ENCODE data around the gene PITX3.

PITX3 gene

GRCh38 chr10:102211615-102212299, 29.6 kb downstream of the PITX3 start:
- CTCF ChIA-PET = interaction anchor here (0.6 to 1.1 kb wide), 3 partner anchors 12 to 42 kb away, joined by 3 to 5 read pairs (median 4); no protein-coding TSS in a partner anchor
- Histone ChIP-seq H3K4me1 (ENCODE audit: control insufficient read depth, insufficient read depth, low read length) (0 out of 2 replicates have a peak, but pooled peaks cover 2% of the 10 kb centered on the region), H3K4me3 (ENCODE audit: low read depth, low read length) (no peak overlapping the region), H3K27ac (ENCODE audit: extremely low read depth, low read depth, low read length) (no peak overlapping the region), H3K36me3 (ENCODE audit: control insufficient read depth in 2 of 2, insufficient read depth in 1 of 2, low read length in 2 of 2) (no peaks in the 10 kb centered on the region), H3K9me3 (ENCODE audit: control insufficient read depth, insufficient read depth, low read depth, low read length) (no peaks in the 10 kb centered on the region)
- POLR2A ChIA-PET = no interaction called here
- TF ChIP-seq ZNF596 (tag by site-specific recombination; IDR thresholded peaks at IDR 0.05) (no peak), ZNF146 (tag by site-specific recombination; IDR thresholded peaks at IDR 0.05) (0 out of 2 replicates have a peak, but pooled peaks have one; percentile 30), OSR2 (tag by site-specific recombination; IDR thresholded peaks at IDR 0.05) (no peak)

DNA sequence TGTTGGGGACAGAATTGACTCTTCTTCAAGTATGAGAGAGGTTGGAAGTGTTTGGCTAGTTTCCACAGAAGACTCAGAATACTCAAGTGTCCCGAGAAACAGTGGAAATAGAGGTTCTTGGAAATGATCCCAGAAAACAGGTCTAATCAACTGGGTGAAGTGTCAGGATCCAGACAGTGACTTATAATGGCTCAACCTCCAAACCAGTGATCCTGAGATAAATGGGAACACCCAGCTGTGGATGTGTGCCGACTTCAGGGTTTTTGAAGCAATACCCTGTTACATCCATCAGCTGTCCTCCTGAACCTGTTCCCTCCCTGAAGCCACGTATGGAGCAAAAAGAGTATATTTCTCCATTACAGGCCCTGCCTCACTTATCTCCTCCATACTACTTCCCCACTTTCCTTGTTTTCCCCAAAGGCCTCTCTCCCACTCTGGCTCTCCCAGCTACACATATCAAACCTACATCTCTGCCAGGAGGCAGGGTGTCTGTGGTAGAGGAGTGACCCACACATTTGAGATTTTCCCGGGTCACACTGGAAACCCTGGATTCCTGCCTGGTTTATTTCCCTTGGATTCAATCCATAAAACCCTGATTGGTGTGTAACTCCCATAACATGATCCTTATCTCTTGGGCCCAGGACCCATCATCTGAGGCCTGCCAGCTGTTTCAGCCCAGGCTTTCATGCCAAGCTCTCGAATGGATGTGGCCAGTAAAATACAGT, 32.8 kb downstream of the PITX3 start:
- ChIA-PET CTCF (interaction anchor here (0.6 to 2.5 kb wide), 7 partner anchors 21 to 588 kb away, joined by 3 to 12 read pairs (median 3); no protein-coding TSS in a partner anchor), POLR2A (no interaction called here)
- H3K9me3 ChIP-seq (ENCODE audit: control insufficient read depth, insufficient read depth, low read depth, low read length) = no peaks in the 10 kb centered on the region
- H3K4me1 ChIP-seq (ENCODE audit: control insufficient read depth, insufficient read depth, low read length) = 0 out of 2 replicates have a peak, but pooled peaks cover 2% of the 10 kb centered on the region
- no peak overlapping the region for H3K4me3 ChIP-seq (ENCODE audit: low read depth, low read length)
- TF ChIP-seq KLF1 (tag by site-specific recombination; IDR thresholded peaks at IDR 0.05) (no peak), ZNF600 (tag by site-specific recombination; IDR thresholded peaks at IDR 0.05) (no peak), ZIC2 (tag by site-specific recombination; IDR thresholded peaks at IDR 0.05) (no peak), ZNF664 (tag by site-specific recombination; IDR thresholded peaks at IDR 0.05) (no peak), KLF7 (tag by site-specific recombination; IDR thresholded peaks at IDR 0.05; ENCODE audit: borderline replicate concordance) (no peak), ZBTB11 (tag by site-specific recombination; conservative IDR thresholded peaks at IDR 0.05; ENCODE audit: low read depth) (no peak), ZNF175 (tag by site-specific recombination; IDR thresholded peaks at IDR 0.05) (no peak), ZBTB20 (tag by site-specific recombination; IDR thresholded peaks at IDR 0.05) (peak; percentile 73), AEBP2 (tag by site-specific recombination; IDR thresholded peaks at IDR 0.05; ENCODE audit: borderline replicate concordance) (no peak), ZNF23 (tag by site-specific recombination; IDR thresholded peaks at IDR 0.05; ENCODE audit: borderline replicate concordance) (no peak), SP7 (tag by site-specific recombination; IDR thresholded peaks at IDR 0.05) (no peak), ZNF433 (tag by site-specific recombination; IDR thresholded peaks at IDR 0.05; ENCODE audit: low read depth) (no peak), ZNF335 (tag by site-specific recombination; conservative IDR thresholded peaks at IDR 0.05) (peak; percentile 21; the same call in 1 of the 2 replicates), OSR2 (tag by site-specific recombination; IDR thresholded peaks at IDR 0.05) (no peak), ZNF112 (tag by site-specific recombination; IDR thresholded peaks at IDR 0.05) (no peak)
- TF ChIP-seq, protein P1, sequence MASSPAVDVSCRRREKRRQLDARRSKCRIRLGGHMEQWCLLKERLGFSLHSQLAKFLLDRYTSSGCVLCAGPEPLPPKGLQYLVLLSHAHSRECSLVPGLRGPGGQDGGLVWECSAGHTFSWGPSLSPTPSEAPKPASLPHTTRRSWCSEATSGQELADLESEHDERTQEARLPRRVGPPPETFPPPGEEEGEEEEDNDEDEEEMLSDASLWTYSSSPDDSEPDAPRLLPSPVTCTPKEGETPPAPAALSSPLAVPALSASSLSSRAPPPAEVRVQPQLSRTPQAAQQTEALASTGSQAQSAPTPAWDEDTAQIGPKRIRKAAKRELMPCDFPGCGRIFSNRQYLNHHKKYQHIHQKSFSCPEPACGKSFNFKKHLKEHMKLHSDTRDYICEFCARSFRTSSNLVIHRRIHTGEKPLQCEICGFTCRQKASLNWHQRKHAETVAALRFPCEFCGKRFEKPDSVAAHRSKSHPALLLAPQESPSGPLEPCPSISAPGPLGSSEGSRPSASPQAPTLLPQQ (tag by site-specific recombination; IDR thresholded peaks at IDR 0.05) = peak; percentile 29; the same call in 1 of the 2 replicates
- no peak overlapping the region for H3K27ac ChIP-seq (ENCODE audit: extremely low read depth, low read depth, low read length)
- no peaks in the 10 kb centered on the region for H3K36me3 ChIP-seq (ENCODE audit: control insufficient read depth in 2 of 2, insufficient read depth in 1 of 2, low read length in 2 of 2)

Data from HEK293 (cell line).